Thymus (tissue), 11 donors: ENCODE results near the gene RFX3. TPM values are rescaled to one million over a fixed set of nuclear protein-coding genes. Genes with fewer than 3 reads are reported as not detected.
"Not testable (repeated sequence)": the region's sequence is repeated elsewhere in the genome, so short reads cannot be mapped to it uniquely, and the experiment has no call there.

Experiments used
- DNase-seq, 9 donors: peaks; one replicate each; pipeline ENCODE4 v3.0.0-alpha.2; 2013; ENCODE audit warnings: low spot score in 9 of 9, low read depth in 6 of 9, missing footprints in 1 of 9
- H3K27ac ChIP-seq, 2 donors: one replicate each; pipeline ENCODE4 v1.5.1; 2013; ENCODE audit warnings: control low read depth in 1 of 2, low read depth in 1 of 2, low read length in 1 of 2, mild to moderate bottlenecking in 1 of 2, moderate library complexity in 1 of 2
- H3K27me3 ChIP-seq, 2 donors: one replicate each; pipeline ENCODE4 v1.5.1; 2013; ENCODE audit warnings: low read length in 1 of 2; ENCODE audit not compliant: control insufficient read depth in 2 of 2, insufficient read depth in 1 of 2
- H3K36me3 ChIP-seq, 2 donors: one replicate each; pipeline ENCODE4 v1.5.1; 2013; ENCODE audit warnings: low read length in 1 of 2, mild to moderate bottlenecking in 1 of 2, moderate library complexity in 1 of 2; ENCODE audit not compliant: control insufficient read depth in 2 of 2, insufficient read depth in 2 of 2
- H3K4me1 ChIP-seq, 2 donors: one replicate each; pipeline ENCODE4 v1.5.1; 2013; ENCODE audit warnings: low read length in 2 of 2; ENCODE audit not compliant: control insufficient read depth in 2 of 2, insufficient read depth in 2 of 2
- H3K4me3 ChIP-seq, 2 donors: one replicate each; pipeline ENCODE4 v1.5.1; 2013; ENCODE audit warnings: low read length in 2 of 2, control low read depth in 1 of 2, mild to moderate bottlenecking in 1 of 2
- H3K9me3 ChIP-seq, 2 donors: one replicate each; pipeline ENCODE4 v1.5.1; 2013; ENCODE audit warnings: low read length in 1 of 2, mild to moderate bottlenecking in 1 of 2; ENCODE audit not compliant: control insufficient read depth in 2 of 2, insufficient read depth in 1 of 2
- WGBS: extraction: QIAGEN DNeasy Blood & Tissue Kit; methylation state at CpG from one replicate; pipeline ENCODE4 v1.1.7; 2013; 5-methylcytosine and 5-hydroxymethylcytosine counted together
- polyA plus RNA-seq: library from polyadenylated mRNA; stranded (reverse); fragments of 200-250 nt; gene quantifications from one replicate; pipeline ENCODE4 v1.2.3, GENCODE V29; 2013
- total RNA-seq: library from RNA; stranded (reverse); fragments of 120-200 nt; gene quantifications from one replicate; pipeline ENCODE4 v1.2.4, GENCODE V29; 2013
- donor health status: healthy.

The RFX3 gene
- total and polyA plus RNA-seq, 2 donors: 5.1 to 7.8 TPM

DNA sequence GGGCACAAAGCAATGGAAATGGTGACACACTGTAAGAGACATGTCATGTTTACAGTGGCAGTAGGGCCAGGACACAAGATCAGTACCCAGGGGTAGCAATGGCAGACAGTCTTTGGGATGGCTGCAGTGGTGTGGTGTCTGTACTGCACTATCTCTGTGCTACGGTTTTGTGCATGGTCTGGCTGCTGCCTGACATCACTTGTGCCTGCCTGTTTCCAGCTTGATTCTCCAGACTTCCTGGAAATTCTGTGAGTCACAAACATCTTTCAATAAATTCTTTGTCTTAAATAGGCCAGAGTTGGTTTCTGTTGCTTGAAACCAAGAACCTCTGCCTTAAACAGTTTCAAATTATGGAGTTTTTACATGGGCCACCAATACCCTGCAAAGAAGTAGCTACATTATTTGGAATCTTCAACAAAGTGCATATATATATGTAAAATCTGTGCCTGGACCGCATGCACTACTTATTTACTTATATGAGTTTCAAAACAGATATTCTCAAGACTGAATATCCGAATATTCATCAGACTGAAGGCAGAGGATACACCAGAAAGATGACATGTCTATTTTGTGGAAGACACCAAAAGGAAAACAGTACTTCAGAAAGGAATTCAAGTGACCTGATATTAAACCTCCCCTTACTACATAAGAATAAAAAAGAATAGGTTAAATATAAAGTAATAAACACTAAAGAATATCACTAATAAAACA lies 188.1 kb downstream of the RFX3 start:
- WGBS: 96% methylated on average over 3 of the region's 3 CpGs
- Histone ChIP-seq H3K27me3 (no peaks in the 10 kb centered on the region), H3K4me3 (no peak overlapping the region), H3K27ac (no peak overlapping the region), H3K9me3 (no peaks in the 10 kb centered on the region), H3K36me3 (no peaks in the 10 kb centered on the region), H3K4me1 (no peaks in the 10 kb centered on the region)
- DNase-seq: no peak

DNA sequence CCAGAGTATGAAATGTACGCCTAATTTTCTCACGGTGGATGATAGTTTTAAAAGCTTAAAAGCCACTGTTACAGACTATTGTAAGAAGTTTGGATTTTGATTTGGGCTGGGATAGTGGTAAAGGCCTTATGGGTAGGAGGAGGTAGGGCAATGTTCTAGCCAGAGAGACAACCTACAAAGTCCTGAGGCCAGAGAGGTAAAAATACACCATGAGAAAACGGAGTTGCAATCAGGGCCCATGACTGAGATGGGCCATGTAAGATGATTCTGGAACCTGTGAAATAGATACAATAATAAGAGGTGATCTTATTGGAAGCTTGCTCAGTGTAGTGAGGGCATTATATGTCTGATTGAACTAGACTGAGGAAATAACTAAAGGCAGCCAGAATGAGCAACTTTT lies 188.8 kb downstream of the RFX3 start:
- H3K27ac ChIP-seq: no peak overlapping the region
- H3K4me3 ChIP-seq: no peak overlapping the region
- H3K36me3 ChIP-seq: no peaks in the 10 kb centered on the region
- WGBS: 74% methylated on average over 3 of the region's 3 CpGs
- no peaks in the 10 kb centered on the region for H3K9me3 ChIP-seq
- no peaks in the 10 kb centered on the region for H3K27me3 ChIP-seq
- H3K4me1 ChIP-seq: no peaks in the 10 kb centered on the region
- no peak for DNase-seq

DNA sequence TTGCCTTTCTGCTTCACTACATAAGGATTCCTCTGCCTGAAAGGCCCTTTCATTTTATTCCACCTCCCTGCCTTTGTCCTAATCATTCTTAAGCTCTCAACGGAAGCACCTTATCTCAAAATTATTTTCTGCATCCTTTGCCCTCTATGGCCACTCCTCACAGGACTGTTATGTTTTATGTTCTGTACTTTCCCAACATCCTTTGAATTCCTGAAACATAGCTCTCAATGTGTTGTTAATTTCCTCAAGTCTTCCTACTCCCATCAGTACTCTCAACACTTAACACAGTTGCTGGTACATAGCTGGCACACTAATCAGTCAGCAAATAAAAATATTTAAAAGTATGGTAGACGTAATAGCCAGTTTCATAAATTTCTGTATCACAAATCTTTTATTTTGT lies 193.0 kb downstream of the RFX3 start:
- Histone ChIP-seq H3K36me3 (peaks cover 0 to 7% of the 10 kb centered on the region in 2 donors), H3K4me3 (no peak overlapping the region), H3K4me1 (no peaks in the 10 kb centered on the region), H3K27me3 (no peaks in the 10 kb centered on the region), H3K9me3 (no peaks in the 10 kb centered on the region), H3K27ac (no peak overlapping the region)
- WGBS: 98% methylated on average over 2 of the region's 2 CpGs
- no peak for DNase-seq

- Histone ChIP-seq H3K4me1 (no peaks in the 10 kb centered on the region), H3K27me3 (no peaks in the 10 kb centered on the region), H3K4me3 (no peak overlapping the region), H3K9me3 (no peaks in the 10 kb centered on the region), H3K36me3 (peaks cover 0 to 7% of the 10 kb centered on the region in 2 donors), H3K27ac (no peak overlapping the region)
- DNase-seq: peak in 2 of 9 donors; percentile 1 to 2
- WGBS: 86% methylated on average over 2 of the region's 2 CpGs
Observed at GRCh38 chr9:3331801-3332200, 194.0 kb downstream of the RFX3 start.

DNA sequence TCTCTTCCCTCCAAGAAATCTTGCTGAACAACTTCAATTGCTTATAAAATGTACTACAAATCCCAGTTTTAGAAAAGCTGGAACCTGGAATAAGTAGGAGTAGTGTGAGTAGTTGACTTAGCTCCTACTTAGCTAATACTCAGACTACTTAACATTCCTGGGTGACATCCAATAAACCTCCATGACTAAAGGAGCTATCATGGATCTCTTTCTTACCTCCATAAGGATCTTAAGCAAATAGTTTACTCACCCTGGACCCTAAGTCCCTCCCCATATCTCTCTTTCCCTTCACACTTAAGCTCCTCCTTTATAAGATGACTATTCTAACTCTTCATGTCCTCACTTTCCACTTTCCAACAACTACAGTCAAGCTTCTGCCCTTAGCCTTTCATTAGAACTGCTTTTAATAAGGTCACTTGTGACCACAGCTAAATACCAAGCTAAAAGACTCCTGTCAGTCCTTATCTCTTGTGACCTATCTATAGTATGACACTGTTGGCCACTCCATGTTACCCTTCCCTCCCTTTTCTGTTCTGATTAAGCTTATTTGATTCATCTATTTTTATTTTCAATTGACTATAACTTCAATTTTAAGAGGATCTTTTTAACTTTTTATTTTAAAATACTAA lies 194.9 kb downstream of the RFX3 start:
- Histone ChIP-seq H3K27ac (no peak overlapping the region), H3K36me3 (peaks cover 0 to 7% of the 10 kb centered on the region in 2 donors), H3K4me3 (no peak overlapping the region), H3K4me1 (no peaks in the 10 kb centered on the region), H3K27me3 (no peaks in the 10 kb centered on the region), H3K9me3 (no peaks in the 10 kb centered on the region)
- no peak for DNase-seq

- H3K27ac ChIP-seq: no peak overlapping the region
- no peaks in the 10 kb centered on the region for H3K27me3 ChIP-seq
- no peaks in the 10 kb centered on the region for H3K4me1 ChIP-seq
- no peak overlapping the region for H3K4me3 ChIP-seq
- H3K36me3 ChIP-seq: peaks cover 0 to 7% of the 10 kb centered on the region in 2 donors
- H3K9me3 ChIP-seq: no peaks in the 10 kb centered on the region
- WGBS: 95% methylated on average over 2 of the region's 2 CpGs
- no peak for DNase-seq
Observed at GRCh38 chr9:3329361-3329760, 196.4 kb downstream of the RFX3 start.

GRCh38 chr9:3323714-3324113 lies 202.1 kb downstream of the RFX3 start:
- WGBS: 77% methylated on average over 2 of the region's 2 CpGs
- Histone ChIP-seq H3K4me1 (no peaks in the 10 kb centered on the region), H3K9me3 (no peaks in the 10 kb centered on the region), H3K4me3 (no peak overlapping the region), H3K36me3 (peaks cover 0 to 3% of the 10 kb centered on the region in 2 donors), H3K27me3 (no peaks in the 10 kb centered on the region), H3K27ac (no peak overlapping the region)
- DNase-seq: no peak

DNA sequence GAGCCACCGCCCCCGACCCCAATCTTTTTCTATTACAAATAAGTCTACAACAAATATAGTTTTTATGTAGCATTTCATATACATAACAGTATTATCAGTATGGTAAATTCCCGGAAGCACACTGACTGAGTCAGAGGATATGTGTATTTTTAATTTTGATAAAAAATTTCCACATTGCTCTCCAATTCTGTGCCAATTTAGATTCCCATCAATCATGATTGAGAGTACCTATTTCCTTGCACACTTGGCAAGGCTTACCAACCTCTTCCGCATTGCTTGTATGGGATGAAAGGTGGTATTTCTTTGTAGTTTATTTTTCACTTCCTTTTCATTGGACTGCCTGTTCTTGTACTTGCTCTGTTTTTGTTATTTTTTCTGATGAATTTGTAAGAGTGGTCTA lies 204.6 kb downstream of the RFX3 start:
- WGBS: 83% methylated on average over 4 of the region's 4 CpGs

GRCh38 chr9:3312595-3312994 lies 213.2 kb downstream of the RFX3 start:
- DNase-seq, H3K4me3 ChIP-seq, H3K36me3 ChIP-seq, H3K27me3 ChIP-seq, H3K4me1 ChIP-seq, H3K27ac ChIP-seq, H3K9me3 ChIP-seq: not testable (repeated sequence)
- 95% methylated on average over 9 of the region's 9 CpGs for WGBS

More for the DNA sequence above, 204.6 kb downstream of the RFX3 start:
- Histone ChIP-seq H3K4me3 (no peak overlapping the region), H3K27ac (no peak overlapping the region), H3K9me3 (no peaks in the 10 kb centered on the region), H3K27me3 (no peaks in the 10 kb centered on the region), H3K36me3 (no peaks in the 10 kb centered on the region), H3K4me1 (no peaks in the 10 kb centered on the region)
- DNase-seq: no peak
